G401.6 (cell line): ENCODE measurements around the gene ADD1.

ENCODE experiments used
- FAIRE-seq: peaks from 2 replicates; lab custom pipeline; 2012; peaks lifted over from hg19 to GRCh38; lab: Jason Lieb, UNC

ADD1 gene

GRCh38 chr4:2843263-2843940 is at the start of gene ADD1:
Gene ADD1, plus strand, starts transcription at chr4:2843844. Its CDS starts 32,072 bp downstream, at chr4:2875916.
- FAIRE-seq = no peak

GRCh38 chr4:2794486-2795299 is 49.0 kb upstream of the ADD1 start:
- FAIRE-seq = no peak

- no peak for FAIRE-seq
These were observed 48.2 kb upstream of the ADD1 start for GRCh38 chr4:2795300-2795892.

- FAIRE-seq = no peak
These were observed 47.5 kb upstream of the ADD1 start for GRCh38 chr4:2795893-2796848.

GRCh38 chr4:2796849-2797544 is 46.6 kb upstream of the ADD1 start:
- no peak for FAIRE-seq

- no peak for FAIRE-seq
These were observed 45.9 kb upstream of the ADD1 start for GRCh38 chr4:2797545-2798305.

- no peak for FAIRE-seq
These were observed 45.0 kb upstream of the ADD1 start for GRCh38 chr4:2798399-2799223.

GRCh38 chr4:2799224-2799911 is 44.3 kb upstream of the ADD1 start:
- no peak for FAIRE-seq

- FAIRE-seq = no peak
These were observed 43.5 kb upstream of the ADD1 start for GRCh38 chr4:2799971-2800690.

GRCh38 chr4:2800691-2801596 is 42.7 kb upstream of the ADD1 start:
- FAIRE-seq = no peak

- FAIRE-seq = no peak
These were observed 40.8 kb upstream of the ADD1 start for GRCh38 chr4:2802618-2803531.

- FAIRE-seq = no peak
These were observed 39.8 kb upstream of the ADD1 start for GRCh38 chr4:2803624-2804448.

- FAIRE-seq = no peak
These were observed 39.1 kb upstream of the ADD1 start for GRCh38 chr4:2804449-2804972.

- FAIRE-seq = no peak
These were observed 38.6 kb upstream of the ADD1 start for GRCh38 chr4:2804973-2805501.
